HG03095 (cell line): Measurements from ENCODE around the gene TRABD2B.

ENCODE experiments used
- ATAC-seq: cut with Tn5 transposase; IDR thresholded peaks from one replicate; pipeline ENCODE4 v1.9.1; 2021; ENCODE audit warnings: moderate library complexity; ENCODE audit not compliant: unreplicated experiment

TRABD2B gene

DNA sequence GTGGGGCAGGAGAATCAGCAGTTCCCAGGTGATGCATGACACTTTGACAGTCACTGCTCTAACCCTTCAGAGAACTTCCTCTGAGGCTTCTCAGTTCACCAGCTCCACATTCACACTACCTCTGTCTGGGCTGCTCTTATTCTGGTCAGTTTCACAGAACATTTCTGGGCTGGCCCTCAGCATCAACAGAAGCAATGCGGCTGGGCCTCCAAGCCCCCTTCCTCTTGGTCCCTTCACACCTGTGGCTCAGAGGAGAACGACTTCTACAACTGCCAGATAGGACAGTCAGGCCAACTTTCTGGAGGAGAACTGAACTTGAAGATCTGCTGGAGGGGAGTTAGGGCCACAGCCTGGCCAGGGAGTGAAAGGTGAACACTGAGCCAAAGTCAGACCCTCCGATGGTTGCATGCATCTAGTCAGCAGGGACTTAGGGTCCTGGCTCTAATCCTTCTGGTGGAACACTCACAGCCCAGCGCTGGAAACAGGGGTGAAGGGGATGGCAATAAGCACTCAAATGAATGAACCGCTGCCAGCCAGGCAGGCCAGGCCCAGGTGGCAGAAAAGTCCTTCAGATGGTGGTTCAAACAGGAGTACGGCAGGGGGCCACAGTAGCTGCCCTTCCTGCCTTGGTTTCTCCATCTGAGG is 285.2 kb downstream of the TRABD2B start:
- ATAC-seq = no peak

DNA sequence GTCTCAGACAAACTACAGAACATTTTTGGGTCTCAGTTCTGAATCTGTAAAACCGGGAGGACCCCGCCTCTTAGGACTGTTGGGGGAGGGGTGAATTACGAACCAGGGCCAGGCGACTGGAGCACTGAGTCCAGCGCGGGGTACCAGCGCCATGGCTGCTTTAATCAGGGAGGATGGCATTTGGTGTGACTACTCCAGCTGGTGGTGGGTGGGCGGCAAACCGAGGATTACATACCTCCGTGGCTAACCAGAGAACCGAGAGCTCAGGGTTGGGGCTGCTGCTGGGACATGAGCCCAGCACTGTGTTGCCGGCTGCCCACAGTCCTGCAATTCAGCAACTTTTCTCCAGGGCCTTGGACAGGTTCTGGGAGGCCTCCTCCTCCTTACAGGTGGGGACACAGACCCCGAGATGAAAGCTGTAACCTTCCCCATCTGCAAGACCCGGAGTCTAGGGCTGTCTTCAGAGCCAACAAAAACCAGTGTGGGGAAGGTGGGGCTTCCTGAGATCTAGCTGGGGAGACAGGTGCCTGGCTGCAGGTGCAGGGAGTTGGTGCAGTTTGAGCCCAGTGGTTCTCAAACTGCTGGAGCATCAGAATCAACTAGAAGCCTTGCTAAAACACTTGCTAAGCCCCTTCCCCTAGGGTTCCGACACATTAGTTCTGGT is 285.9 kb downstream of the TRABD2B start:
- ATAC-seq = no peak
